Keratinocyte (primary cell): ENCODE data around the gene OLFML2A. TPM values are rescaled to one million over a fixed set of nuclear protein-coding genes. Genes with fewer than 3 reads are reported as not detected.

Experiments used
- DNase-seq: peaks from one replicate; pipeline ENCODE4 v3.0.0-alpha.2; 2011; ENCODE audit warnings: low read depth, missing footprints, low spot score
- FAIRE-seq: peaks from 2 replicates; lab custom pipeline; 2011; peaks lifted over from hg19 to GRCh38; lab: Jason Lieb, UNC
- H2AFZ ChIP-seq: 2 replicates; pipeline ENCODE4 v1.6.0; 2012; ENCODE audit warnings: low read length, control low read depth, inconsistent platforms; ENCODE audit not compliant: control insufficient read depth
- H3K27ac ChIP-seq: 2 replicates; pipeline ENCODE4 v1.5.1; 2011; ENCODE audit warnings: low read length; ENCODE audit not compliant: control insufficient read depth, insufficient read depth
- H3K27me3 ChIP-seq: 3 replicates; pipeline ENCODE4 v1.6.0; 2011; ENCODE audit warnings: low read length; ENCODE audit not compliant: control insufficient read depth, insufficient read depth; ENCODE audit errors: extremely low read depth
- H3K36me3 ChIP-seq, 2 experiments: 2 replicates in 1 of 2; 3 replicates in 1 of 2; pipeline ENCODE4 v1.5.1; 2011; ENCODE audit warnings: low read length in 2 of 2, mild to moderate bottlenecking in 1 of 2; ENCODE audit not compliant: control insufficient read depth in 2 of 2, insufficient read depth in 2 of 2; ENCODE audit errors: extremely low read depth in 1 of 2
- H3K4me1 ChIP-seq: 3 replicates; pipeline ENCODE4 v1.5.1; 2011; ENCODE audit warnings: low read length; ENCODE audit not compliant: control insufficient read depth, insufficient read depth; ENCODE audit errors: extremely low read depth
- H3K4me2 ChIP-seq: 3 replicates; pipeline ENCODE4 v1.6.0; 2011; ENCODE audit warnings: low read depth, low read length; ENCODE audit not compliant: control insufficient read depth, insufficient read depth; ENCODE audit errors: extremely low read depth
- H3K4me3 ChIP-seq, 3 experiments: fragments of 200-600 bp in 1 of 3; sonication (generic) in 1 of 3; 2 replicates in 2 of 3; 3 replicates in 1 of 3; pipeline ENCODE4 v1.5.1; 2011 to 2016; ENCODE audit warnings: low read length in 3 of 3, mild to moderate bottlenecking in 3 of 3, control low read depth in 2 of 3, inconsistent platforms in 1 of 3, low read depth in 1 of 3, mixed read lengths in 1 of 3, mixed run types in 1 of 3, moderate library complexity in 1 of 3; ENCODE audit not compliant: control insufficient read depth in 2 of 3, insufficient read depth in 2 of 3; ENCODE audit errors: extremely low read depth in 1 of 3
- H3K79me2 ChIP-seq: 2 replicates; pipeline ENCODE4 v1.6.0; 2012; ENCODE audit warnings: low read length; ENCODE audit not compliant: control insufficient read depth, insufficient read depth
- H3K9ac ChIP-seq: 3 replicates; pipeline ENCODE4 v1.6.0; 2011; ENCODE audit warnings: low read length; ENCODE audit not compliant: control insufficient read depth, insufficient read depth; ENCODE audit errors: extremely low read depth
- H3K9me1 ChIP-seq: 3 replicates; pipeline ENCODE4 v1.6.0; 2011; ENCODE audit warnings: low read length; ENCODE audit not compliant: control insufficient read depth, insufficient read depth; ENCODE audit errors: extremely low read depth
- H3K9me3 ChIP-seq: 2 replicates; pipeline ENCODE4 v1.5.1; 2012; ENCODE audit warnings: low read depth, low read length; ENCODE audit not compliant: control insufficient read depth
- H4K20me1 ChIP-seq: 3 replicates; pipeline ENCODE4 v1.6.0; 2011; ENCODE audit warnings: low read length; ENCODE audit not compliant: control insufficient read depth, insufficient read depth; ENCODE audit errors: extremely low read depth
- CTCF ChIP-seq, 3 experiments: IDR thresholded peaks in 1 of 3; conservative IDR thresholded peaks in 1 of 3; optimal IDR thresholded peaks in 1 of 3; 2 replicates in 2 of 3; 3 replicates in 1 of 3; pipeline versions ENCODE3 to v1.5.1; 2011; ENCODE audit warnings: low read length in 3 of 3, mild to moderate bottlenecking in 3 of 3, moderate library complexity in 2 of 3, control low read depth in 1 of 3, inconsistent platforms in 1 of 3; ENCODE audit not compliant: insufficient read depth in 2 of 3; ENCODE audit errors: extremely low read depth in 1 of 3
- EZH2 ChIP-seq: IDR thresholded peaks from one replicate; pipeline ENCODE4 v1.6.1; 2012; ENCODE audit warnings: inconsistent platforms, mild to moderate bottlenecking, low read length, moderate library complexity
- dilution Hi-C: fragments of 300-500 bp; cut with MboI; formaldehyde crosslinking; loops from one replicate; pipeline ENCODE4 v1.7.0; 2020; ENCODE audit warnings: low sequenced_read_pairs; ENCODE audit not compliant: extremely low pct_ligation_motif_present
- polyA plus RNA-seq, 5 experiments: library from polyadenylated mRNA; depleted of rRNA in 3 of 5; stranded (reverse) in 3 of 5; stranded (forward) in 1 of 5; unstranded in 1 of 5; fragments of >200 nt; gene quantifications; 1 replicate in 1 of 5; 2 replicates in 3 of 5; 3 replicates in 1 of 5; pipeline versions ENCODE4 v1.2.1 to v1.2.3, GENCODE V29; 2011 to 2012; ENCODE audit warnings: missing spikeins in 2 of 5, low read depth in 1 of 5, low replicate concordance in 1 of 5

OLFML2A gene
- polyA plus RNA-seq, 1 donor (not counting 4 experiments of a cell fraction or from before 2014, with no cell fraction given): 1.1 TPM

- H3K36me3 ChIP-seq: no peaks in the 10 kb centered on the region
- no peak for DNase-seq
- H2AFZ ChIP-seq: no peak overlapping the region
Observed at GRCh38 chr9:124760719-124761118, 16.2 kb upstream of the OLFML2A start.

DNA sequence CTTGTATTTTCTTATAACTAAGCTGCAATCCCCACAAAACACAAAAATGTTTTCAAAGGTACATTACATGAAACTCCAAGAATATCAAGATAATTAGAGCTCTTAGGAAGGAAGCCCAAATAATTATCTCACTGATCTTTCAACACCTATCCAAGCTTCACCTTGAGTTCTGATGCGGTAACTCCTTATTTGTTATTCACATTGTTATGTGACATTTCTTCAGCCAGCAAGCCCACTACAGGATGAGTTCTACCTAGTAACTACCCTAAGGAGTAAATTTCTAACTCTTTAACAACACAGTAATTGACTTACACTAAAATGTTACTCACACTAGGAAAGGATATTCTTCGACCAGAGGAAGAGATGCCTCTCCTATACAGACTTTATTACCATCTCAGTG, 15.7 kb upstream of the OLFML2A start:
- Histone ChIP-seq H3K4me1 (peaks cover 9% of the 10 kb centered on the region), H3K4me3 (no peak overlapping the region)
- no peak for FAIRE-seq

More at GRCh38 chr9:124760719-124761118, 16.2 kb upstream of the OLFML2A start:
- TF ChIP-seq EZH2 (no peak), CTCF (optimal IDR thresholded peaks at IDR 0.05 in 1 of 3, IDR thresholded peaks at IDR 0.05 in 1 of 3, conservative IDR thresholded peaks at IDR 0.05 in 1 of 3; ENCODE audit: extremely low read depth in 1 of 3, insufficient read depth in 2 of 3, low read length in 3 of 3) (no peak)
- dilution Hi-C loops: no loop called here
- H3K27ac ChIP-seq: no peak overlapping the region
- FAIRE-seq: no peak
- no peaks in the 10 kb centered on the region for H3K9me1 ChIP-seq
- peaks cover 9% of the 10 kb centered on the region for H3K4me1 ChIP-seq
- H3K4me2 ChIP-seq: no peak overlapping the region
- H3K4me3 ChIP-seq: no peak overlapping the region
- no peaks in the 10 kb centered on the region for H3K27me3 ChIP-seq
- no peak overlapping the region for H3K9ac ChIP-seq
- peaks cover 1% of the 10 kb centered on the region for H3K79me2 ChIP-seq
- no peaks in the 10 kb centered on the region for H3K9me3 ChIP-seq
- H4K20me1 ChIP-seq: no peaks in the 10 kb centered on the region

More for the DNA sequence above, 15.7 kb upstream of the OLFML2A start:
- no peaks in the 10 kb centered on the region for H3K36me3 ChIP-seq
- peaks cover 1% of the 10 kb centered on the region for H3K79me2 ChIP-seq
- no peaks in the 10 kb centered on the region for H3K9me1 ChIP-seq
- H3K4me2 ChIP-seq: no peak overlapping the region
- no peak overlapping the region for H3K27ac ChIP-seq
- no peaks in the 10 kb centered on the region for H3K27me3 ChIP-seq
- dilution Hi-C loops: no loop called here
- no peak overlapping the region for H3K9ac ChIP-seq
- no peaks in the 10 kb centered on the region for H4K20me1 ChIP-seq
- no peak for TF ChIP-seq CTCF (optimal IDR thresholded peaks at IDR 0.05 in 1 of 3, IDR thresholded peaks at IDR 0.05 in 1 of 3, conservative IDR thresholded peaks at IDR 0.05 in 1 of 3; ENCODE audit: extremely low read depth in 1 of 3, insufficient read depth in 2 of 3, low read length in 3 of 3)
- no peak for TF ChIP-seq EZH2
- no peaks in the 10 kb centered on the region for H3K9me3 ChIP-seq
- no peak overlapping the region for H2AFZ ChIP-seq
- no peak for DNase-seq
